Middle frontal gyrus (tissue), 1 donor: Measurements from ENCODE around the gene MRPL20.
"Not testable (repeated sequence)": the region's sequence is repeated elsewhere in the genome, so short reads cannot be mapped to it uniquely, and the experiment has no call there.

ENCODE experiments used
- DNase-seq: peaks from one replicate; pipeline ENCODE4 v3.0.0-alpha.2; 2015; ENCODE audit warnings: low spot score; ENCODE audit errors: extremely low spot score

Gene MRPL20

DNA sequence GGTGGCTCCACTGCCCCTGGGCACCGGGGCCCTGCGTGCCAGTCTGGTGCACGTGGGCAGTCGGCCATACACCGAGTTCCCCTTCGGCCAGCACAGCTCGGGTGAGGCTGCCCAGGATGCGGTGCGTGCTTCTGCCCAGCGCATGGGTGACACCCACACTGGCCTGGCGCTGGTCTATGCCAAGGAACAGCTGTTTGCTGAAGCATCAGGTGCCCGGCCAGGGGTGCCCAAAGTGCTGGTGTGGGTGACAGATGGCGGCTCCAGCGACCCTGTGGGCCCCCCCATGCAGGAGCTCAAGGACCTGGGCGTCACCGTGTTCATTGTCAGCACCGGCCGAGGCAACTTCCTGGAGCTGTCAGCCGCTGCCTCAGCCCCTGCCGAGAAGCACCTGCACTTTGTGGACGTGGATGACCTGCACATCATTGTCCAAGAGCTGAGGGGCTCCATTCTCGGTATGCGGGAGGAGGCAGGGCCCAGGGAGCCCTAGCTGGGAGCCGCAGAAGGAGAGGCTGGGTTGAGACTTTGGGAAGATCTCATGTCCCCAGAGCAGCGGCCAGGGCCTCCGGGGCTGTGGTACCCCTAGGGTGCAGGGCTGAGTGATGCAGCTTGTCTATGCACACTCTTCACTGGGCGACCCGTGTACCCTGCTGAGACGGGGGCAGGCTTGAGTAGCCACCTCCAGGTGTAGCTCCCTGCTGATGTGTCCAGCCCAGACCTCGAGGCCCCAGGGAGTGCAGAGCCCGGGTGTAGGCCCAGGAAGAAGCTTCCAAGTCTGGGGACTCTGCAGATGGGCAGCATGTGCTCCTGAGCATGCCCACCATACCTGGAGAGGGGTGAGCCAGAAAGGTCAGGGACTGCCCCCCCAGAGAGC lies 30.2 kb upstream of the MRPL20 start:
- DNase-seq: no peak

GRCh38 chr1:1436630-1437032 lies 29.5 kb upstream of the MRPL20 start:
- DNase-seq: no peak

DNA sequence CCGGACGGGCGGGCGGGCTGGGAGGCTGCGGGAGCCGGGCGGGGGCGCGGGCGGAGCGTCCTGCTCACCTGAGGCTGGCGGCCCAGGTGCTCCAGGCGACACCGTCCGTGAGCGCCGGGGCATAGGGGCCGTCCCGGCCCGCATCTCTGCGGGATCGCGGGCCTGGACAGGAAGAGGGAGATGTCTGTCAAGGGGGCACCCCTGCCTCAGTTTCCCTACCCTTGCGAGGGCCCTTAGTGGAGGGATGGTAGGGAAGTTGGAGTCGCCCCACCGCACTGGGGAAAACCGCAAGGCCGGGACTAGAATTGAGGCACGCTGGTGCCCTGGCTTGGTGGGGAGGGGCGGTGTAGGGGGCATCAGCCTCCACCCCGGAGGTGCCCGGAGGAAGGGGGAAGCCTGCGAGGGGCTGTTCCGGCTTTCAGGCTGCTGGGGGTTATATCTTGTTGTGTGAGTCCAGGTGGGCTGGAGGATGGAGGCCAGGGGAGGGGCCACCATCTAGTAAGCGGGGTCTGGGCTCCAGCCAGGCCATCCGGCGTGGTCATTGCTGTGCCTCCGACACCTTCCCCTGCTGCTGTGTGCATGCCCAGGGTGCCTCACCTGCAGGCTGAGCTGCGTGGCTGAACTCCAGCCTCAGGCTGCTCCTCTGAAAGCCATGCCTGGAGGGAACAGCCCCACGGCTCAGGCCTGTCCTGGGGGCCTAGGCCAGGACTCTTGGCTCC lies 29.0 kb upstream of the MRPL20 start:
- no peak for DNase-seq

GRCh38 chr1:1435106-1435903 lies 28.2 kb upstream of the MRPL20 start, which contains the start of gene VWA1:
Gene VWA1, plus strand, starts transcription at chr1:1435690. Its CDS starts 59 bp downstream, at chr1:1435749.
- no peak for DNase-seq

GRCh38 chr1:1434824-1435105 lies 27.7 kb upstream of the MRPL20 start:
- no peak for DNase-seq

- no peak for DNase-seq
These were observed 27.2 kb upstream of the MRPL20 start for GRCh38 chr1:1434131-1434823.

GRCh38 chr1:1433804-1434130 lies 26.7 kb upstream of the MRPL20 start:
- DNase-seq: no peak

DNA sequence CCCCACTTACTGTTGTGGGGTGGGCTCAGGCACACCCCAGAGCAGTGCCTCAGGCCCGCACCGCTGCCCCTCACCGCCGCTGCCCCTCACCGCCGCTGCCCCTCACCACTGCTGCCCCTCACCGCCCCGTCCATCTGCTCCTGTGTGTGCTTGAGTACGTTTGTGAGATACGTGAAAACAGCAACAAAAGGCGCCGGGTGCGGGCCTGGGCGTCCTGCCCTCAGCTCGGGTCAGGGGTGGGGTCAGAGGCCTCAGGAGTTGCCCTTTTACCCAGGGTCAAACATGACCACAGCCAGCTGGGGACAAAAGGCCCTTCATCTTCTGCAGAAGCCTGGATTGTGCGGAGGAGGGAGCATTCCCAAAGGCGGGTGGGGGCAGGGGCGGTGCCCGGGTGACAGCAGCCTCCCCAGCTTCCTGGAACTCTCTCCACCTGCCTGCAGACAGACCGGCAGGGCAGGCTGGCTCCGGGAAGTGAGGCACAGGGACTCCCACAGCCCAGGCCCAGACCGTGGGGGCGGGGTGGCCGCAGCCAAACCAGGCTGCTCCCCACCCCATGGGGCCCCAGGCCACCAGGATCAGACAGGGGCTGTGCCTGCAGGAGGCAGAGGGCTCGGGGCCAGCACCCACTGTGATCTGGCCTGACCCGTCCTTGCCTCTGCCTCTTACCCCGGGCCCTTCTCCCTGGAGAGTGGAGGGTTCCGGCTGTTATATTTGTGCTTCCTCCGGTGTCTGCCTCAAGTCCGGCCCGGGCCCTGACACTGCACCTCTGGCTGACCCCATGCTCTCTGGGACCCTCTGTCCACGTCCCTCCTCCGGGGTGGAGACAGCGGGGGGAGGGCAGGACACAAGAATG lies 26.1 kb upstream of the MRPL20 start:
- no peak for DNase-seq

DNA sequence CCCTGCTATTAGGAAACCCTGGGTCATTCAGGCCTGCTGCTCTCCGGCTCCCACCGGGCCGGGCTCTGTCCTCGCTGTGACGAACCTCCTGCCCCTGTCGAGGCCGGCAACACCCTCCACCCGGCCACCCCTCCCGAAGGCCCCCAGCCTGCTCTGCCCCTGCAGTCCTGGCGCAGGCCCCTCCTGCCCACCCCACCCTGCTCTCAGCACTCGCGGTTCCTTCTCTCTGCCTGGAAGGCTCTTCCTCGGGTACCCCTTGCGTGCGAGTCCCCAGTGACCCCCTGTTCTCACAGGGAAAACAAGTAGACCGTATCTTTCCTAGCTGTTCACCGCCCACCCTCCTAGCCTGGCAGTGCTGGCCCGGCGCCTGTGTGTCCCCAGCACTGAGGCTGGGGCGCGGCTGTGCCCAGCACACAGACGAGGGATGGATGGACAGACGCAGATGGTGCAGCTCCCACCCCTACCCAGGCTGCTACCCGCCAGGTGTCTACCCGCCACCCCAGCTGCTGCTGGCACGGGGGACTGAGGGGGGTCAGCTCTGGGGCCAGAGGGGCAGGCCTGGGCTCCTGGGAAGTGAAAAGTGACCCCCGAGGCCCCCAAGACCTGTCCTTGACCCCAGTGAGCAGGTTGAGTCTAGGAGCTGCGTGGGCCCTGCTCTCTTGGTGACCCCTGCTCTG lies 25.3 kb upstream of the MRPL20 start:
- DNase-seq: no peak

GRCh38 chr1:1431845-1432273 lies 24.8 kb upstream of the MRPL20 start:
- no peak for DNase-seq

DNA sequence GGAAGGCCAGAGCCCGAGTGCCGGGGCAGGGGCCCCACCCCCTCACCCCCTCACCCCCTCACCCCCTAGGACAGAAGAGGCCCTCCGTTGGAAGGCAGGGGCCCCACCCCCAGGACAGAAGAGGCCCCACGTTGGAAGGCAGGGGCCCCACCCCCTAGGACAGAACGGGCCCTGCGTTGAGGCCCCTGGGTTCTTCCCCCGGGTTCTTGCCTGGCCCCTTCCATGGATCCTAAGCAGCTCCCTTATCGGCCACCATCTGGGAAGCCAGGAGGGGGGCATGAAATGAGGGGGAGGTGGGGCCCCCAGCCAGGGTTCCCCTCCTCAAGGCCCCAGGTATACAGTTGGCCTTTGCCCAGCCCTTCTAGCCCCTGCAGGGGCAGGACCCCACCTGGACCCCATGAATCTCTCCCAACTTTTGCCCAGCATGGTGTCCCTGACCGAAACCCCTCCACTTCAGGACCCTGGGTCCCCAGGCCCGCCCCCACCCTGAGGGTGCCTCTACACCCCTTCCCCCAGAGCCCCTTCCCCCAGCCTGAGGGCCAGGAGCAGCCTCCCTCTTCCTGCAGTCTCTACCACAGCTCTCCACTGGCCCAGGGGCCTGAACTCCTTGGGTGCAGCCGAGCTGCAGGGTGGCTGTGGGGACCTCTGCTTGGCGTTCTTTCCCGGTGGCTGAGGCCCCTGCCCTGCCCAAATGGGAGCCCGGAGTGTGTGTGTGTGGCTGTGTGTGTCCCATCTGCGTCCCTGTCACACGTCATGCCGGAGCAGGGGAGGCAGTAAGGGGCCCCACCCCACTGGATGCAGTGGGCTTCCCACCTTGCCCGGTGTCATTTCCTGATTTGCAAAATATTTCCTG lies 24.1 kb upstream of the MRPL20 start:
- DNase-seq: no peak

DNA sequence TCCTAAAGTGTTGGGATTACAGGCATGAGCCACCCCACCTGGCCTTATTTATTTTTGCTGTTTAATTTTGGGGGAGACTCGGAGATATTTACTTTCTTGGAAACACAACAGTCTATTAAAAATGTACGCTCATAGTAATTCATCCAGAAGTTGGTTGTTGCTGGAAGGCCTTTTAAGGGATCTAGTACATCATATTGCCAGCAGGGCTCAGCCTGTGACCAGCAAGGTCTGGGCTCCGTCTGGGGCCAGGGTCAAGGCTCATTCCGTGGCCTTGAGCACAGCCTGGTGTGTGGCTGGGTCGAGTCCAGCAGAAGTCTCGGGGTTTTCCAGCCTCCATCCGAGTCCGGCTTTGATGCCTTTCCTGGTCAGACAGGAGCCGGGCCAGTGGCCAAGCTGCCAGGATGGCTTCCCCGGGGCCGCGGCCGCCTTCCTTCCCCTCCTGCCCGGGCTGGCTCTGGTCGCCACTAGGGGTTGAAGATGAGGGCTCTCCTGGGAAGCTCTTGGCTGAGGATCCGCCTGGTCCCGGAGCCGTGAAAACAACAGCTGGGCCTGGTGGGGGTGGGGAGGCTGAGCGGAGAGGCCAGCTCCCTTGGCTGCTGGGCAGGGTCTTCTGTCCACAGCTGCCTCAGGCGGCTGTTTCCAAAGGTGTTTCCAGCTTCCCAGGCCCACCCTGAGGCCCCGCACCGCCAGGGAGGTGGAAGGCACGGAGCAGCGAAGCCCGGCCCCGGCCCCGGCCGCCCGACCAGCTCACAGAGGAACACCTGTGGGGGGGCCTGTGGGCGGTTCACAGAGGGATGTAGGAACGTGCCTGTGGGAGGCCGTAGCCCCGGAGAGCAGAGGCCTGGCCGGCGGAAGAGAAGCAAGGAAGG lies 23.3 kb upstream of the MRPL20 start:
- DNase-seq: no peak

DNA sequence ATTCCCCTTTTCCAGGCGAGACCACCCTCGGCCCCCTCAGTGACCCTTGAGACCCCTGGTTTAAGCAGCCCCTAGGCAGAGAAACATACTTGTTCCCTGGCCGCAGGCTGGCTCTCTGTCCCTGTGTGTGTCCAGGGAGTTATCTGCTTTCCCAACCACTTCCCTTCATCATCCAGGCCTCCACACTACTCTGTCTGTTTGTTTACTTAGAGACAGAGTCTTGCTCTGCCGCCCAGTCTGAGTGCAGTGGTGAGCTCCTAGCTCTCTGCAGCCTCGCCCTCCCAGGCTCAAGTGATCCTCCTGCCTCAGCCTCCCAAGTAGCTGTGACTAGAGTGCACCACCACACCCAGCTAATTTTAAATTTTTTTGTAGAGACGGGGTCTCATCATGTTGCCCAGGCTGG lies 22.6 kb upstream of the MRPL20 start:
- no peak for DNase-seq

GRCh38 chr1:1428967-1429366 lies 21.9 kb upstream of the MRPL20 start:
- DNase-seq: not testable (repeated sequence)

- no peak for DNase-seq
These were observed 21.1 kb upstream of the MRPL20 start for GRCh38 chr1:1428174-1428573.

GRCh38 chr1:1427820-1428148 lies 20.7 kb upstream of the MRPL20 start:
- DNase-seq: no peak

- no peak for DNase-seq
These were observed 20.2 kb upstream of the MRPL20 start for GRCh38 chr1:1427106-1427819.
